HG03039 (cell line): ENCODE results near the gene AIF1.
"Not testable (repeated sequence)": the region's sequence is repeated elsewhere in the genome, so short reads cannot be mapped to it uniquely, and the experiment has no call there.

Source experiments
- ATAC-seq: cut with Tn5 transposase; IDR thresholded peaks from one replicate; pipeline ENCODE4 v1.9.1; 2021; ENCODE audit warnings: mild to moderate bottlenecking, moderate library complexity; ENCODE audit not compliant: unreplicated experiment

Gene AIF1

DNA sequence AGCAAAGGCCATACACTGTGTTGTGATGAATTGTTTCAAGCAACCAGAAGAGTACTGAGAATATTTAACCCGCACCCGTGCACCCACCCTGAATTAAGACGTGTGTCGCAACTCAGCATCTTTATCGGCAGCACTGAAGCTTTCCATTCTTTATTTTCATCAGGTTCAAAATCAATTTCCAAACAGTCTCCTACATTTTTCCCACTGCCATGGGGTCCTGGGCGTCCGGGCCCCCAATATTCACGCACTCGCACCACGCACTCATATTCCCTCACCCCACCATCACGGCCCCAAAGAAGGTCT, 34.6 kb upstream of the AIF1 start:
- no peak for ATAC-seq

DNA sequence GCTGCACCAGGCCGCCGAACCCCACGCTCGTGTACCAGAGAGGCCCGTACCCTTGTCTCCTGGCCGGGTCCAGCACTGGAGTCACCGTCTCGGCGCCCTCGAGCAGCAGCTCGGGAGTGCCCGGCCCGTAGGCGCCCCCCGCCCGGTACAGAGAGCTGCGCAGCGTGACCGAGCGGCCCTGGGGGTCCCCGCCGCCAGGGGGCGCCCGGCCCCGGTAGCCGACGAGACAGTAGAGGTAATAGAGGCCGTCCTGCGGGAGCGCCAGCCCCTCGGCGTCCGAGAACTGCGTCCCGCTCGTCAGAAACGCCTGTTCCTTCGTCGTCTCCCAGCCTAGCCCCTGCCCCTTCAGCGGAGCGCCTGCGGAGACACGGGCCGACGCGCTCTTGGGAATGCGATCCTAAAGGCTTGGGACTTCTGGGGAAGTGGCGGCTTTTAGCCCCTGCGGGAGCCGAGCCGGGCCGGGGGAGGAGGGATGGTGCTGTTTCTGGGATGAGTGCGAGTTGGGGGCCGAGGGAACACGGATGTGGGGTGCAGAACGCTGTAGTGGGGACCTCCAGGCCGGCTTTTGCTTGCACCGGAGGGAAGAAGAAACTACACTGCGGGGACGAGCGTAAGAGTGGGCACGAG, 34.1 kb upstream of the AIF1 start:
- peak; percentile 47 for ATAC-seq

DNA sequence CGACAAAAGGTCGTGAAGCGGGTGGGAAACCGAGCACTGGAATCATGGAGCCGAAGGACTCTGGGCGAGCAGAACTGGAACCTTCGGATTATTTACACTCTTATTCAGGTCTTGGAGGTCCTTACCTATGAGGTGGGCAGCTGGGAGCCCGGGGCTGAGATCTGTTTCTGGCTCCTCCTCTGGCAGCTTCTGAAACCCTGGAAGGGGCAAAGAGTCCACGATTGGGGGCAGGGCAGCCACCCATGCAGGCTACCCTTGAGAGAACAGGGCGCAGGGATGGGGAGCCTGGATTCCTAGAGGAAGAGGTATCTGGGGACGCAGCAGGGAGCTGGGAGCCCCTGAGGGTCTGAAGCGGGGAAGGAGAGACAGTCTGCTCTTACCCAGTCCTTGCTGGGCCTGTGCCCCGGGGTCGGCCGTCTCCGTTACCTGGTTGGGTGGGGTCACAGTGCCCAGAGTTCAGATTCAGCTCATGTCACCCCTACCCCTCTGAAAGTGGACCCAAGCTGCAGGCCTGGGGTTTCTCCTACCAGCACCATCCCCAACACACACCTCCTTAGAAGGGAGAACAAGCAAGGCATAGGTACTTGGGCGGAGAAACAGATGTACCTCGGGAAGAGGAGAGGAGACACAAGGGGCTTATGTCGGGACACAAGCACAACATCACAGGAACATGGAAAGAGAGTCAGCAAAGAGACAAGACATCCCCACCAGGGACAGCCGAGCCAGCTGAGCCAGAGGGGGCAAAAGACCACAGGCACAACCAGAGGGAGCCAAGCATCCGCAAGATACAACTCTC, 33.4 kb upstream of the AIF1 start:
- ATAC-seq = no peak

DNA sequence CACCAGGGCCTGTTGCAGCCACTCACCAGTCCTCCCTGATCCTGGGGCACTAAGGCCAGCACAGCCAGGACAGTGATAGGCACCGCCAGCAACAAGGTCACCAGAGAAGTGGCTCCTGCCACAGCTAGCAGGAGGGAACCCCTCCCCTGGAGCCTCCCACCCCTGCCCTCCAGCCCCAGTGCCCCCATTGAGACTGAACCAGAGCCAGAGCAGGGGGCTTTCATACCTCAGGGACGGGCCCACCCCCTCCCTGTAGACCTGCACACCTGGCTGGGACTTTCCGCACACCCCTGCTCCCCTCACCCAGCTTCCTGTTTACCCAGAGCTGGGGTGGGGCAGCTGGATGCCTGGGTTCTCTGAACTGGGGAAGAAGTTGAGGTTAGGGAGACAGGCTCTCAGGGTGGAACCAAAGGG, 32.8 kb upstream of the AIF1 start, which contains the start of gene LTB:
TSS of gene LTB (minus strand) at position 195 of the 414 bp plus-strand sequence. CDS start at position 188, 7 bp downstream.
- no peak for ATAC-seq

DNA sequence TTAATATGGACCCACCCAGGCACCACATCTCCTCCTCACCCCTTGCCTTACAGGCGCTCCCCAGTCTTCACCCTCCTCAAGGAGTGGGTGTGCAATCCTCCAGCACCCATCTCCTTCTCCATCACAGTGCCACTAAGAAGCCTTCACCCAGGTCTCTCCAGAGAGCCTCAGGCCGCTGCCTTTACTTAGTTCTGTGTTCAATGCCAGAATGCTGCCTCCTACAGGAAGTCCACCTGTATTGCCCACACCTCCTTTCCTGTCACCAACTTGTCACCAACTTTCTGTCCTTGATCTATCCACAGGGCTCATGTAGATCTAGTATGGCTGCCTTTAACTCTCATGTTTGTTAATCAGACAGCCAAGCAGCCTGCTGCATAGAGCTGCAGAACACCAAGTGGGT, 29.5 kb upstream of the AIF1 start:
- no peak for ATAC-seq

DNA sequence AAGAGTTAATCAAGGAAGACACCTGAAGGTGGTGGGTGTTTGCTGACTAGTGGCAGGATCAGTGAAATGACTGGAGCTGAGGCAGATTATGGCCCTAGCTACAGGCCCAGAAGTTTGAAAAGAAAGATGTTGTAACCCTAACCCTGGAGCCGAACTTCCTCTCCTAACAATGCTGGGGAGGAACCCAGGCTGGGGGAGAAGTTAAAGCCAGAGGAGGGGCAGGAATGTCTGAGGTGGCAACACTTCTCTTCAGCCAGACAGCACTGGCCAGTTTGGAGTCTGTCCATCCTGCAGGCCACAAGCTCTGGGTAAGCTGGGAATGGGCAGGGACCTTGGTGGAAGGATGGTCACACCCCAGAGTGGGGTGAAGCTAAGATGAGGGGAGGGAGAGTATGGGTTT, 29.0 kb upstream of the AIF1 start, which contains the start of gene LST1:
TSS of gene LST1 (plus strand) at position 270 of the 400 bp plus-strand sequence. CDS start 1,023 bp downstream, outside the sequence.
- no peak for ATAC-seq

DNA sequence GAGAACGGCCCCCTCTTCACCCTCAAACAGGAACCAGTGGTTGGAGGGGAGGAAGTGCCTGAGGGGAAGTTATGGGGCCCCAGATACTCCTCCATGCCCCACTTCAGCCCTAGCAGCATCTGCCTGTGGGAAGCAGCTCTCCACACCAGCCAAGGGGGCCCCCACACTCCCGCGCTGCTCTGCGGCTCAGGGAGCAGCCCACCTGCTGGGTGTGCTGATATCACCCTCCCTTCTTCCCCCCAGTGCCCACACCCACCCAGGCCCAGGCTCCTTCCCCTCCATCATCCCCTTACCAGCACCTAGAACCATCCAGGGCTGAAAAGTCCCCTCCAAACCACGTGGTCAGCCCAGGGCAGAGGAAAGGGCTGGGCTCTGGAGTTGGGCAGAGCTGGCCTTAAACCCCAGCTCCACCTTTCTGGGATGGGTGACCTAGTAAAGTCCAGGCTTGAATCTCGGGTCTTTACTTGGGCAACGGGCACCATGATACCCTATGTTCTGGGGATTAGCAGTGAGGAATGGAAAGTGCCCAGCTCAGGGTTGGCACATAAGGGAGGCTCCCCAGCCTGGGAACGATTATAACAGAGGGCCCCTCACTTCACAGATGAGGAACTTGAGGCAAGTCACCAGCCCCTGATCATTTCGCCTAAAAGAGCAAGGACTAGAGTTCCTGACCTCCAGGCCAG, 28.3 kb upstream of the AIF1 start:
- ATAC-seq = no peak

DNA sequence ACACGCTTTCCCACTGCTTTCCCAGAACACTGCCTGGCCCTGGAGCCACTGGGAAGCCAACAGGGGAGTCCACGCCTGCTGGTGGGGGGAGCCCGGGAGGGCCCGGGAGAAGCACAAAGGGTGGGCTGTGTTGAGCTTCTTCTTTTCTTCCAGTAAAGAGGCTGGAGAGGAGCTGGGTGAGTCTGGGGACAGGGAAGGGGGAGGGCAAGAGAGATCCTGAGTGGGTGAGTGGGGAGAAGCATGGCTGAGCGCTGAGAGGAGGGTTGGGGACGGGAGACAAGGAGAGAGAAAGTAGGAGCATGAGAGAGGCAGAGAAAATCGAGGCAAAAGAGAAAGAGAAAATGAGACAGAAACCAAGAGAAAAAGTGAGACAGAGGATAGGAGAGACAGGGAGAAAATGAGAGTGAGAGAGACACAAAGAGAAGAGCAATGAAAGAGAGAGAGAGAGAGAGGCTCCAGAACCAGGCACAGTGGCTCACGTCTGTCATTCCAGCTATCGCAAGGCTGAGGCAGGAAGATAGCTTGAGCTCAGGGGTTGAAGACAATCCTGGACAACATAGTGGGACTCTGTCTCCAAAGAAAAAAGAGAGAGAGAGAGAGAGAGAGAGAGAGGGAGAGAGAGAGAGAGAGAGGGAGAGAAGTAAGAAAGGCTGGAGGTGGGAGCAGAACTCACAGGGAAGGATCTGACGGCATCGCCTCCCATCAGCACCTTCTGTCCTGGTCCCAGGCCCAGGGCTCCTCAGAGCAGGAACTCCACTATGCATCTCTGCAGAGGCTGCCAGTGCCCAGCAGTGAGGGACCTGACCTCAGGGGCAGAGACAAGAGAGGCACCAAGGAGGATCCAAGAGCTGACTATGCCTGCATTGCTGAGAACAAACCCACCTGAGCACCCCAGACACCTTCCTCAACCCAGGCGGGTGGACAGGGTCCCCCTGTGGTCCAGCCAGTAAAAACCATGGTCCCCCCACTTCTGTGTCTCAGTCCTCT, 26.9 kb upstream of the AIF1 start:
- no peak for ATAC-seq

DNA sequence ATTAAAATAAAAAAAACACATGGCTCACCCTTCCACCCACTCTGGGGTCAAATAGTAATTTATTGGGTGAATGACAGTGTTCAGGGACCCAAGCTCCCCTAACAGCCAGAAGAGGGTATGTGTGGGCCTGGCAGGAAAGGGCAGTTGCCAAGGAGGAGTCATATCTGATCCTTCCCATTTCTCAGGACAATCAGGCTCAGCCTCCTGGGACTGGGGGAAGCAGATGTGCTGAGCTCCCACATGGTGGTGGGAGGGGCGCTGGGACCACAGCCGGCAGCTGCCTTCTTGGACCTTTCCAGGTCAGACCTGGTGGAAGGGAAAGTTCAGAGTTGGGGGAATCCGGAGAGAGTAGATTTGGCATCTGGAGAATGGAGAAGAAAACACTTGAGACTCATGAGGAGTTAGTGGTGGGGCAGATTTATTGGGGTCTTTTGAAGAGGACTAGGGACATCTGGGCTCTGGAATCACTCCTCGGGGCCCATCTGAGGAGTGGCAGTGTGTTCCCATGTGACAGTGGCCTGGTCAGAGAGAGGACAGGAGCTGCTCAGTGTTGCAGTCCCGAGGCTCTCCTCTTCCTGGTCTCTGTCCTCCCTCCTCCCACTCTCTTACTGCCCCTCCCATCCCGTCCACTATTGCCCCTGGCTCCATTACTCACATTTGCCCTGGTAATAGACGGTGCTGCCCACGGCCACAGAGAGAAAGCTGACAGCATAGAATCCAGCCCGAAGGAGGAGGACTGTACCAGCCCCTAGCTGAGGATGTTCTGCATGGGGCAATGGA, 26.0 kb upstream of the AIF1 start:
- no peak for ATAC-seq

DNA sequence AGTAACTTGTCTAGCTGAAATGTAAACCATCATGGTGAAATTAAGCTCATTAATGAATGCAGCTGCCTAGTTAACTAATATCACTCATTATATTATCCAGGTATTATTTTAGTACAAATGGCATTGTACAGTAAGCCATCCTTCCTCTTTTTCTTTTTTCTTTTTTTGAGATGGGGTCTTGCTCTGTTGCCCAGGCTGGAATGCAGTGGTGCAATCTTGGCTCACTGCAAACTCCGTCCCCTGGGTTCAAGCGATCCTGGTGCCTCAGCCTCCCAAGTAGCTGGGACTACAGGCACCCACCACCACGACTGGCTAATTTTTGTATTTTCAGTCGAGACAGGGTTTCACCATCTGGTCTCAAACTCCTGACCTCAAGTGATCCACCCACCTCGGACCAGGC, 24.3 kb upstream of the AIF1 start:
- not testable (repeated sequence) for ATAC-seq

DNA sequence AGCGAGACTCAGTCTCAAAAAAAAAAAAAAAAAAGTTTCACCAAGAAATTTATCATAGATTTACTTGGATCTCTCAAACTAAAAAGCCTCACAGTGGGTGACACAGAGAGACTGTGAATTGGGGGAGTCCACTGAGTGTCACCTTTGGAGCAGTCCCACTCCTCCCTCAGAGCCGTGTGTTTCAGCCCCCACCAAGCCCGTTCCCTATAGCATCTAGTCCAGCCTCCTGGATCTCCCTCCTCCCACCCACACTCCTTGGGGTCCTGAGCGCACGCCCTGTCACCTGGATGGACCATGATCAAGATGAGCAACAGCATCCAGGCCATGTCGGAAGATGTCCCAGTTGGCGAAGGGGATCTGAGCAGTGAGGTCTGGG, 22.6 kb upstream of the AIF1 start:
- no peak for ATAC-seq

DNA sequence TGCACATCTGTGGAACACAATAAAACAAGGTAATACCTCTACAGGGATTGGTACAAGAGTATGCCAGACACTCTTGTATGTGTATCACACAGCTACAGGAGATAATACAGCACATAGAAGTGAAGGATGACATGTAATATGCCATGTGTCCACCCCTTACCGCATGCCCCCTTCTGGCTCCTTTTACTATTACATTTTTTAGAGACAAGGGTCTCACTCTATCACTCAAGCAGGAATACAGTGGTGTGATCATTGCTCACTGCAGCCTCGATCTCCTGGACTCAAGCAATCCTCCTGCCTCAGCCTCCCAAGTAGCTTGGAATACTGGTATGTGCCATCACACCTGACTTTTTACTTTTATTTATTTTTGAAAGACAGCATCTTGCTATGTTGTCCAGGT, 18.0 kb upstream of the AIF1 start:
- no peak for ATAC-seq

DNA sequence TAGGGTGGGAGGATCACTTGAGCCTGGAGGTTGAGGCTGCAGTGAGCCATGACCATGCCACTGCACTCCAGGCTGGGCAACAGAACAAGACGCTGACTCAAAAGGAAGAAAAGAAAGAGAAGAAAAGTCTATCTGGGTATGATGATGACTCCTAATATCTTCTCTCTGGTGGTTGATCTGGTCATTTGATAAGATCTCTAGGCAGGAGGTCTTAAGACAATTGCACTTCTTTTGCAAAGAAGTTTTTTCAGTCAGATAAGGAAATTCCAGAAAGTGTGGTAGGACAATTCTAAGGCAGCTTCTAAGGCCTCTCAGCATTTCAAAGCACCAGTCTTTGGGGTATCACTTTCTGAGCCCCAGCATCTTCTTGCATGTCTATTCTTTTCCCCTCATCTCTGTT, 7.7 kb upstream of the AIF1 start:
- ATAC-seq = no peak

DNA sequence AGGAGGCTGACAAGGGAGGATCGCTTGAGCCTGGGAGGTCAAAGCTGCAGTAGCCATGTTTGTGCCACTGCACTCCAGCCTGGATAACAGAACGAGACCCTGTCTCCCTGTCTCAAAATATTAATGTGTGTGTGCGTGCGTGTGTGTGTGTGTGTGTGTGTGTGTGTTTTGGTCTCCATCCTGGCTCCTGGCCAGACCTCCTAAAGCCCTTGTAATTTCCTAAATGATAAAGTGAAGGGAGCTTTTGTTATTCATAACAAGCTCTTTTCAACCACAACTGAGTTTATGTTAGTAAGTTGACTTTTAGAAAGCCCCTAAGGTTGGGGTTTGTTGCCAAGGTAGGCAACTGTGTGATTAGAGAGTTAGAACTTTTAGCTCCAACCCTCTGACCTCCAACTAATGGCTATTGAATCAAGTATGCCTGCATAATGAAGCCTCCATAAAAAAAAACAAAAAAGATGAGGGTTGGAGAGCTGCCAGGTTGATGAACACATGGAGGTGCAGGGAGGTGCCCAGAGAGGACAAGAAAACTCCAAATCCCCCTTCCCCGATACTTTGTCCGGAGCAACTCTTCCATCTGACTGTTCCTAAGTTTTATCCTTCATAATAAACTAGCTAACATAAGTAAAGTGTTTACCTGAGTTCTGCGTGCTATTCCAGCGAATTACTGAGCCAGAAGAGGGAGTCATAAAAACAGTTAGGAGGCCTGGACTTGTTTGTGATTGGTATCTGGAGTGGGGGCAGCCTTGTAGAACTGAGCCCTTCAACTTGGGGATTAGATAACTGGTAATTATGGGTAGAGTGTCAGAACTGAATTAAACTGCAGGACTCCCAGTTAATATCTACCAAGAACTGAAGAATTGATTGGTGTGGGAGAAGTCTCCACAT, 5.3 kb upstream of the AIF1 start:
- ATAC-seq = no peak

DNA sequence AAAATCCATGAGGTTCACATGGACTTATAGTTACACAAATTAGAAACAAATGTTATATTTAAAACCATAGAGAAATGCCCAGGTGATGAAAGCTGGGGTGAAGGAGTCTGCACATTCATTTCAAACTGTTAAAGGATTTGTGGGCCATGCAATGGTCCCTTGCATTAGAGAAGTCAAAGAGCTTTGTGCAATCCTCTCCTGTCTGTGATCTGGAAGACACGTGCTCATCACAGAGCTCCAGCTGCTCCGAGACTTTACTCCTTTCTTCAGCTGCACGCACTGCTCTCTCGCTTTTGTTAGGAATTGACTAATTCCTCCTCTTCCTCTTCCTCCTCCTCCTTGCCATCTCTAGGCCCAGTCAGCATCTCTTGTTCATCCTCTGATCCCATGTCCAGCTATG, 4.1 kb upstream of the AIF1 start:
- ATAC-seq = no peak

DNA sequence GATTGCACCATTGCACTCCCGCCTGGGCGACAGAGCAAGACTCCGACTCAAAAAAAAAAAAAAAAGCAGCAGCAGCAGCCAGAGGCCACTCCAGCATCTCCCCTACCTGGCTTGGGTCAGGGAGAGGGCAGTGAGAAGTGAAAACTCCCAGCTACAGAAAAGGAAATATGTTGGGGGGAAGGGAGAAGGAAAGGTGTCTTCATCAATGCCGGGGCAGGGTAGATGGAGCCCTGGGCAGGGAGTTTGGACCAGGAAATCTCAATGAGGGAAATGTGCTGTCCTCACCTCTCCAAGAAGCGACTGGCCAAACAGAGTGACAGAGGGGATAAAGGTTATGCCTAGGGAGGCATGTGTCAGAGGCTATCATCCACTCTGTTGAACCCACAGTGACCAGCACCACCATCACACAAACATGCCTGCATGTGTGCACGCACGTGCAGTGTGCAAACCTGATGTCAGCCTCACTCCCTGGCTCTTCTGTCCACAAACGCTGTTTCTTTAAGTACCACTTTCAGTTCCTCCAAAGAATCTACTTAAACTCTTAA, 887 bp upstream of the AIF1 start:
- no peak for ATAC-seq

DNA sequence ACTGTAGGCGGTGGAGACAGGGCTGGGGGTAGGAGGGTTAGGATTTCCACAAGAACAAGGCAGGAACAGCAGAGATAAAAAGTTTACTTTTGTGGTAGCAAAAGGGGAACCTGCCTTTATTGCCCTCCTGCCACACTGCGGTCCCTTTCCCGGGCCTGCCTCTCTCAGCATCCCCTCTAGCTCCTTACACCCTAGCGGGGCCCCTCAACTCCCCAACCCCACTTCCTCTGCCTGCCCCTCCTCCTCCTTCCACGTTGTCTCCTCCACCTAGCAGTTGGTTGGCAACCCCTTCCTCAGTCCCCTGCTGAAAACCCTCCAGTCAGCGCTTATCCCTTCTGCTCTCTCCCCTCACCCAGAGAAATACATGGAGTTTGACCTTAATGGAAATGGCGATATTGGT, 714 bp downstream of the AIF1 start:
- ATAC-seq = no peak

DNA sequence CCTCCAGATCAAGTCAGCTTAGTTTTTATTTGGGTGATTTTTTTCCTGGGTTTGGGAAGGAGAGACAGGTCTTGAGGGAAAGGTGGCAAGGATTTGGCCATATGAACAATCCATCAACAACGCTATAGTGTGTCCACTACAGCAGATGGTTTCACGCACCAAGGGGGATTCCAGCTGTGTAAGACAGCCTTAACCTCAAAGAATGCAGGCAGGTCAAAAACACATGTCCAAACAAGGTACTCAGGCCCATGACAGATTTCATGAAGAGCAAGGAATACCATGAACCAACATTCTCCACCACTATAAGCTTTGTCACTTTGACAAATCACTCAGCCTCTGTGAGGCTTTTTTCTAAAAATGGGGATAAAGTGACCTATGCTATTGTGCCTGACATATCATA, 2.0 kb downstream of the AIF1 start:
- no peak for ATAC-seq
